GM18951 (cell line): Measurements from ENCODE around the gene CSDE1.
A peak's percentile ranks its signal among the peaks of the same experiment; 100 is the strongest.
"Not testable (repeated sequence)": the region's sequence is repeated elsewhere in the genome, so short reads cannot be mapped to it uniquely, and the experiment has no call there.

Source experiments
- POLR2A ChIP-seq: IDR thresholded peaks from 4 replicates; pipeline ENCODE4 v1.6.1; 2011; ENCODE audit warnings: mild to moderate bottlenecking; ENCODE audit not compliant: insufficient read length, insufficient read depth; ENCODE audit errors: extremely low read depth
- in situ Hi-C: fragments of 300-500 bp; cut with MboI; formaldehyde crosslinking; loops from one replicate; pipeline ENCODE4 v1.12.0; 2022; ENCODE audit warnings: low sequenced_read_pairs, mixed read lengths, inconsistent platforms; ENCODE audit not compliant: unreplicated experiment

Gene CSDE1

GRCh38 chr1:114757455-114758255 lies at the start of gene CSDE1:
TSS of gene CSDE1 (minus strand) at chr1:114757984. CDS start at chr1:114739890, 18,094 bp downstream.
- TF ChIP-seq POLR2A: peak; percentile 89
- in situ Hi-C loops: no loop called here

- in situ Hi-C loops: not testable (repeated sequence)
Observed at GRCh38 chr1:114804449-114804848, 46.7 kb upstream of the CSDE1 start.

GRCh38 chr1:114803001-114803400 lies 45.2 kb upstream of the CSDE1 start:
- no peak for TF ChIP-seq POLR2A
- in situ Hi-C loops: no loop called here

- TF ChIP-seq POLR2A: no peak
- in situ Hi-C loops: no loop called here
Observed at GRCh38 chr1:114794038-114794437, 36.3 kb upstream of the CSDE1 start.

GRCh38 chr1:114790581-114790980 lies 32.8 kb upstream of the CSDE1 start:
- in situ Hi-C loops: not testable (repeated sequence)

- in situ Hi-C loops: not testable (repeated sequence)
Observed at GRCh38 chr1:114786440-114786839, 28.7 kb upstream of the CSDE1 start.

- TF ChIP-seq POLR2A: no peak
Observed at GRCh38 chr1:114782476-114782875, 24.7 kb upstream of the CSDE1 start.

GRCh38 chr1:114780344-114781226 lies 22.8 kb upstream of the CSDE1 start, which contains the start of gene SIKE1:
TSS of gene SIKE1 (minus strand) at chr1:114780685. CDS start at chr1:114780607, 78 bp downstream.
- peak; percentile 98 for TF ChIP-seq POLR2A
- in situ Hi-C loops: no loop called here

More at GRCh38 chr1:114782476-114782875, 24.7 kb upstream of the CSDE1 start:
- in situ Hi-C loops: no loop called here

- in situ Hi-C loops: no loop called here
- no peak for TF ChIP-seq POLR2A
Observed at GRCh38 chr1:114779722-114780121, 21.9 kb upstream of the CSDE1 start.

GRCh38 chr1:114776726-114777125 lies 18.9 kb upstream of the CSDE1 start:
- in situ Hi-C loops: not testable (repeated sequence)

- no peak for TF ChIP-seq POLR2A
- in situ Hi-C loops: no loop called here
Observed at GRCh38 chr1:114771992-114772391, 14.2 kb upstream of the CSDE1 start.

- in situ Hi-C loops: no loop called here
- no peak for TF ChIP-seq POLR2A
Observed at GRCh38 chr1:114770989-114771388, 13.2 kb upstream of the CSDE1 start.

GRCh38 chr1:114764689-114765088 lies 6.9 kb upstream of the CSDE1 start:
- in situ Hi-C loops: no loop called here
- TF ChIP-seq POLR2A: no peak

GRCh38 chr1:114758256-114758832 lies 560 bp upstream of the CSDE1 start:
- no peak for TF ChIP-seq POLR2A
- in situ Hi-C loops: no loop called here
